ENCODE measurements around the gene ZBTB7C.

ZBTB7C gene

DNA sequence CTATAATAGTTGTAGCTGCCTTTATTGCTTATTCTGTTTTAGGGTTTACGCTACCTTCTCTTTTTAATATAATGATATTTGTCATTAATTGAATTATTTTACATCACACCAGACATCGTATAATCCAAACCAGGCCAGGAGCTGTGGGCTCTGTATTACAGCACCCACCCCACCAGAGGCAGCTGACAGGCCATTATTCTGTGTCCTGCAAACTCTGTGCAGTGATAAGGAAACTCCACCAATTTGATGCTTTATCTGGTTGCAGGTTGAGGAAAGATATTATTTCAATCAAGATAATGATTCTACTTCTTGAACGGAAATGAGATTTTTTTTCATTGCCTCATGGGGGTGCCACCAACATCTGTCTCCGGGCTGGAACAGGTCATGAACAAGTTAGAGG, 227.3 kb downstream of the ZBTB7C start:
- DNase-seq, result no peak

DNA sequence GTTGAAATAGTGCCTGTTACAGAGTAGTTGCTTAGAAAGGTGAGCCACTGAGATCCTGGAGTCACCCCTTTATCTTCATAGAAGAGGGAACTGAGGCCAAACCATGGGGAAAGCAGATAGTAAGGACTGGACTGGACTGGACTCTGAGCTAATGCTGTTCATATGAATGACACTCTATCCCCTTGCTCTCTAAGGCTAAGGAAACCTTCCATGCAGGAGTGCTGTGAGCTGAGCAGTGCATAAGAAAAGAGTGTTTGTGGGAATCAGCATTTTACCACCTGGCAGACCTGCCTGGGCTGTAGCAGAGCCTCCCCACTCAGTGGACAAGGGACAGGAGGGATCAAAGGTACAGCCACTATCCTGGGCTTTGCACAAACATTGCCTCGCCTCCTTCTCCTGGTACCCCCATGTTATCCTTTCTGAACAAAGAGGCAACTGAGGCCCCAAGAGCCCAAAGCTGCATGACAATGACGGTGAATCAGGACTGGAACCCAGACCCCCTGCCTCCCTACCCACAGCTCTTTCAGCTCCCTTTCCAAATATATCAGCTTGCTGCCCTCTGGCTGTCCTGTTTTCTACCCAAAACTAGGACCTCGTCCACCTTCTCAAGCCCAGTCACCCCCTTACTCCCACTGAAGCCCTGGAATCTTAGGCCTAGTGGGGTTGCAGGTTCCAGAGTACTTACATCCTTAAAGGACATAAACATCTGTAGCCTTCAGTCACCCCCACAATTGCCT, 227.9 kb downstream of the ZBTB7C start:
- no peak for DNase-seq

DNA sequence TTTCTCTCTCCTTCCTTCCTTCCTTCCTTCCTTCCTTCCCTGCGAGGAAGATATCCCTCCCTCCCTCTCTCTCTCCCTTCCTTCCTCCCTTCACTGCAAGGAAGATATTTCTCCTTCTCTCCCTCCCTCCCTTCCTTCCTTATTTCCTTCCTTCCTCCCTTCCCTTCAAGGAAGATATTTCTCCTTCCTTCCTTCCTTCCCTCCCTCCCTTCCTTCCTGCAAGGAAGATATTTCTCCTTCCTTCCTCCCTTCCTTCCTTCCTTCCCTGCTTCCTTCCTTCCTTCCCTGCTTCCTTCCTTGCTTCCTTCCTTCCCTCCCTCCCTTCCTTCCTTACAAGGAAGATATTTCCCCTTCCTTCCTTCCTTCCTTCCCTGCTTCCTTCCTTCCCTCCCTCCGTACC, 229.5 kb downstream of the ZBTB7C start:
- DNase-seq, result no peak

DNA sequence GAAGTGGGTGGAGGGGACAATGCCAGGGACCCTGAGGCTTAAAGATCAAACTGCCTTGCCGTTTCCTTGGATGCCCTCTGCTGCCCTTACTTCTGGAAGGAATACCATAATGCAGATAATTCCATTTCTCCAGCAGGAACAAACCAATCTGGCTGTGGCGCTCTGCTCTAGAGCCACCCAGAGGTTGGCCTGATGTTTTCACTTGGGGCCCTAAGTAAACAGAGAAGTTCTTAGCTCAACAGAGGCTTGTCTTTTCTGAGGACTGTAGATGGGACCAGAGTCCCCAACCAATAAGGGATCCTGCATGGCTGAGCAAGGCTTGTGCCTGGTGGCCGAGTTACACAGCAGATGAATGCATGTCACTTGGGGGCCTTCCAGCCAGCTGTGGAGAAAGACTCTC, 230.2 kb downstream of the ZBTB7C start:
- DNase-seq, result no peak

DNA sequence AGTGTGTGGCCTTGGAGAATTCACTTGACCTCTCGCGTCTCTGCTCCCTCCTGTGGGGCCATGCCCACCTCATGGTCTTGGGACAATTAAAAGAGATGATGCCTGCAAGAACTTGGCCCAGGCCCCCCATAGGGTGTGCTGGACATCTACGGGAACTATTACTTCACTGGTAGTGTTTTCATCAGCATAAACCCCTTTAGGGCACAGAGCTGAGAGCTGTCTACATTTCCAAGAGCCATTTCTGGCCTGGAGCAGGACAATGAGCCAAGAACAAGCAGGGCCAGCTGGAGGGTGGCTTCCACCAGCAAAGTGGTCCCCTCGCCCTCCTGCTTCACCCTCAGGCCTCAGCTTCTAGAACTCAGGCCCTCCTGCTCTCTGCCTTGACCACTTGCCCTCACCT, 232.3 kb downstream of the ZBTB7C start:
- no peak for DNase-seq

DNA sequence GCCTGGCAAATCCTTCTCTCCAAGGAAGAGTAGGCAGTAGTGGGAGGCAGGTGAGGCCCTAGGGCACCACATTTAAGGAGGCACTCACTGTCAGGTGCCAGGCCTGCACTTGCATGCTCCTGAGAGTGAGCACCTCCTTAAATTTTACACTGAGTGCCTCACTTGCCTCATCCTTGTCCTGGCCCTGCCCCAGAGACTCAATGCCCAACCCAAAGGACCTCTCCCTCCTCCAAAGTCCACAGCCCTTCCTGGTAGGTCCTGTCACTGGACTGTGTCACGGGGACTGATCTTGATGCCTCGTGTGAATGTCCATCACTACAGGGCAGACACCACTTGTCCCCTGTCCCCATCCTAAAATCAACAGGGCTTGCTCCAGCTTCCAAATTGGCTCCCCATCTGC, 235.6 kb downstream of the ZBTB7C start:
- no peak for DNase-seq

DNA sequence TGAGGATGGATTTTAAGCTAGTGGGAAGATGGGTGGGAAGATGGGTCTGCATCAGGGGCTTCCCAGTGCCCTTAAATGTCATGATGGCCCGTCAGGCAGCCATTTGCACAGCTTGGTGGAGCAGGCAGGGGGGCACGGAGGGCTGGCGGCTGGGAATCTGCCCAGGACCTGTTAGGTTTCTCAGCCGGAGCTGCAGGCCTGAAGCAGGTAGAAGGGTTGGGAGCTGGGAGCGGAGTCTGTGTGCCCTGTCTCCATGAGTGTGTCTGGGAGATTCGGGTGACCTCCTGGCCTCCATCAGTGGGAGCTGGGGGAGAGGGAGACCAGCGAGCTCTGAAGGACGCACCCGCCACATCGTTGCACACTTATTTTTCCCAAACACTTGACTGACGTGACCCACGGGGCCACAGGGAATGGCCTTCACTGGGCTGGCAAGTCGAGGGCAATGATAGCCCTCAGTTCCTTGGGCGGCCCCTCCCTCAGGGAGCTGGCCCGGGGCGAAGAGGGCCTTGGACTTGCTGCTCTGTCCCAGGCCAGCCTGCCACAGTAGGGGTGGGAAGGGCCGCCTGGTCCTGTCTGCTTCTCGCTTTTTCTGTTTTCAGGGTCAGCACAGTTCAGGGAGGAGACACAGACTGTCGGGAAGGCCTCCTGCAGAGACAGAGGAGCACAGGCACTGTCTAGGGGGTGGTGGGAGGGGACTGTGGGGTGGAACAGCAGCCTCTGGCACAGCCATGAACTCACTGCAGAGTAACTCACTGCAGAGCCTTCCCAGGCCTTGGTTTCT, 236.8 kb downstream of the ZBTB7C start:
- no peak for DNase-seq

DNA sequence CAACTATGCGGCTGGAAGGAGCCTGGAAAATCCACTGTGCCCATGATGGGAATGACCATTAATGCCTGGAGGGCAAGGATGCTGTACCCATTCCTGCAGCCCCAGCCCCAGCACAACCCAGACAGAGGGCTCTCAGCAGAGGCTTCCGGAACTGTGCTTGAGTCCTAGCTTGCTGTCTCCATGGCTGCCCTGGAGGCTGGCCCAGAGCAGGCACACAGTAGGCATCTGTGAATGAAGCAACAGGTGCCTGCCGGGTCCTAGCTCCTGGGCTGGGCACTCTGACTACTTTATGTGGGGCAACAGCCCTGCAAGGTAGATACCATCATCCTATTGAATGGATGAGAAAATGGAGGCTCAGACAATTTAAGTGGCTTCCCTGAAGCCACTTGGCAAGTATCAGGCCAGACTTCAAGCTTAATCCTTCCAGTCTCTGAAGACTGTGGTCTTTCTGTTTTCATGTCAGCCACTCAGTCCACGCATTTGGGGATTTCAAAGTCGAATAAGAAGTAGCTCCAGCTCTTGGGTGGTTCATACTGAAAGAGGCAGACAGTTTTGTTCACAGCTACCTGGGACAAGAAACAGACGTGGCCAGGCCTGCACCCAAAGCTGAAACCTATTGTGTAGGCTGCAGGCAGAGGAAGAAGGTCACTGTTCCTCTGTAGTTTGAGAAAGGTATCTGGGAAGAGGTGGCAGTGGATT, 237.5 kb downstream of the ZBTB7C start:
- no peak for DNase-seq

DNA sequence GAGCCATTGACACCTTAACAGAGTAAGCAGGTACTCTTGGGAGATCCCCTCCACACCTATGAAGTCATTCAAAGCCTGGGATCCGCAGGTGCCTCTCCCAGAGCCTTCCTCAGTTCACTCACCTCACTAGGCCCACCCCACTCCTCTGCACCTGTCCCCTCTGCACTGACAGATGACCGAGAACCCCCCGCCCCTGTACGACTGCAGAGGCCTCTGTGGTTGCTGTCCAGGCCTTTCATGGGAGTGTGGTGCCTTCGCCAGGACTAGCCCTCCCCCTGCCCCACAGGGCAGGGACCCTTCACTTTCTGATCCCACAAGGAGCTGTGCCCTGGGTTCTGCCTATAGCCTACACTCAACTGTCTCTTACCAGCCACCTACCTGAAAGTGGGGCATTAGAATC, 238.5 kb downstream of the ZBTB7C start:
- no peak for DNase-seq

DNA sequence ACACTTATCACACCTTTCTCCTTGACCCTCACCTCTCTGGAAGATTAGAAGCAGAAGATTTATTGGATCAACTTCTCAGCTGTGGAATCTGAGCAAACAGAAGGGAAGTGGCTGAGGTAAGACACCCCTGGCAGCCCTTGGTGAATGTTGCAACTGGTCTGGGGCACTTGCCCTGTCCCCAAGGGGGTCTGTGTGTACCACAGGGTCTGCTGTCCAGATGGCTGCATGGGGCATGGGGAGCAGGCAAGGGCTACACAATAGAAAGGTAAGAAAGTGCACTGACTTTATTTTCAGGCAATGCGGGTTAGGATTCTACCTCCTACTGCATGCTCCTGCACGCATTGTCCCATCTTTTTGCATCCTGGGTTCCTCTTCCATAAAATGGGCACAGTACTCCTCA, 240.3 kb downstream of the ZBTB7C start:
- no peak for DNase-seq

DNA sequence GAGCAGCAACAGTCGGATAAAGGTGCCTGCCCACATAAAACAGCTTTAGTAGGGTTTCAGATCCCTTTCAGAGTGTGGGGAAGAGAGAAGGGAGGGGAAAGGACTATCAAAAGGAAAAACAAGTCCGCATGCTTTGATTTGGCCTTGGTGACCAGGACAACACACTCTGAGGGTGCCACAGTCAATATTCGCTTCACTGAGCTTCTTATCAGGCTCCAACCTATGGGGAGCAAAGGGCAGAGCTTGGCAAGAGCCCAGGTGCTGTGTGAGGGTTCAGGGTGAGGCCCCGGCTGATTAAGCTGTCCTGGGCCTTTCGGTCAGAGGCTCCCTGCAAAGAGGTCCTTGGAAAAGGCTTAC, 241.3 kb downstream of the ZBTB7C start:
- no peak for DNase-seq

DNA sequence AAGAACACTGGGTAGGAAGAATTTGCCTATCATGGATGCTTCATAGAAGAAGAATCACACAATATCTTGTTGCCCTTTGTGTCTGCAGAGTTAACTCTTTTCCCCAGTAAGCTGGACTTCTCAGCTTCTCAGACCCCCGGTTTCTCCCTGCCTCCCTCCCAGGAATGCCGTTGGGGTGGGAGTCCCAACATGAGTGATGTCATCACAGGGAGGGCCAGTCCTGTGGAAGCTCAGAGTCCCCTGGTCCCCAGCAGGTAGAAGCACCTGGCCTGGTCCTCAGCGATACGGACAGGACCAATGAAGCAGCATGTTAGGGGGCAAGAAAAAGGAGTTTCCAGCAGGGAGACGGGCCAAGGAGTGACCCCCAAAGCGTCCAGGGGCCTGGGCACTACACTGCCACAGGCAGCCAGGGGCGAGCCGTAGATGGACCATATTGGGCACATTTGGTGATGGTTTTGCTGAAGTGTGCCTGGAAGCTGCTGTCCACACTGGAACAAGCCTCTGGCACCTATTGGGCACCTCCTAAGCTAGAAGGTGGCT, 242.8 kb downstream of the ZBTB7C start:
- DNase-seq, result no peak

DNA sequence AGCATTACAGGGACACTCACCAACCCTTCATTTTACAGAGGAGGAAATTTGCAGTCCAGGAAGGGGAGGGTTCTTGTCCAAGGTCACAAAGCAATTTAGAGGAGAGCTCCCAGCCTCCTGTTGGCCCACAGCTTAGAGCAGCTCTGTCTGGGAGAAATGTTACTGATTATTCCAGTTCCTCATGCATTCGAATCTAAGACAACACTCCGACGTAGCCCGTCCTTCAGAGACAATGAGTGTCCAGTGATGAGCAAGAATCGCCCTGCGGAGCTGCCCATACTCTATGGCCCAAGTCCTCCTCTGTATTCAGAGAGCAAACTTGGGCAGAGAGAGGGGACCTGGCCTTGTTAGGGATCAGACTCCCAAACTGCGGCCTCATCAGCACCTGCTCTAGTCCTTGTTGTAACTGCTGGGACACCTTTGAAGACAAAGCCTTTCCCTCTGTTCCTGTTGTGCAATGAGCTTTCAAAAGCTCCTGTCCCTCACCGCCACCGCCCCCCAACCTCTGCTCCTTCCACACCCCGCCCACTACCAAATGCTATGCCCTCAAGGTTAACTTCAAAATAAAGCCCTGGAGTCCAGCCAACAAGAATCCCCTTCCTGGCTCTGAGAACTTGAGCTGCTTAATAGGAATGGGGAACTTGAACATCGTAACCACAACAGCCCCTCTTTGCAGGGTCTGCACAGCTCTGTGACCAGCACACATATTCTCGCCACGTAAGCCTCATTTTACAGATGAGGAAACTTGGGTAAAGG, 243.9 kb downstream of the ZBTB7C start:
- no peak for DNase-seq

DNA sequence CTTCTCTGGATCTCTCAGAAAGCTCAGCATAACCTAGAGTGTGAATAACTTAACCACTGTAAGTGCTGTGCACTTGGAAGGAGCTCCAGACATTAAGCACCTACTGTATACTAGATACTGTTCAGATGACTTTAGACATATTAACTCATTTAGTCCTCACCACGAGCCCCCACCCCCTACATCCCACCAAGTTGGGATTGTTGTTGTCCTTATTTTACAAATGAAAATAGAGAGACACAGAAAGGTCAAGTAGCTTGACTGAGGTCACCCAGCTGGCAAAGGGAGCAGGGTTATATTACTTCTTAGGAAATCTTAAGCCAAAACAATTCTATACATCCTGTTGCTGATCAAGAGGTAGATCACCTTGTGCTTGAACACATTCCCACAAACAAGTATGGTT, 244.5 kb downstream of the ZBTB7C start:
- no peak for DNase-seq

DNA sequence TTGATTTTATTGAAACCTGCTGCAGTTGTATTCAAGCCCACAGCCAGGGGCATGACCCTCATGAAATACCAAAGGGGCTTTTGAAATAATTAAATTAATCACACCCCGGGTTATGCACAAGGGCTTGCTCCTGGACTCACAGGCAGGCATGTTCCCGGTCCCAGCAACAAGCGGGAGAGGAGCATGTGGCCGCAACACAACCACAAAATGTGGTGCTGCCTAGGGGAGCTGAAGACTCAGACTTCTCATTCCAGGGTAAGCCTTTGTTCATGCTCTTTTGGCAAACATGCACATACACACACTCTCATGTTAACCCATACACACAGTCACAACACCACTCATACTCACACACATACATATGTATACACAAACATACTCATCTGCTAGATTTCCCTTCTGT, 245.1 kb downstream of the ZBTB7C start:
- DNase-seq, result no peak

DNA sequence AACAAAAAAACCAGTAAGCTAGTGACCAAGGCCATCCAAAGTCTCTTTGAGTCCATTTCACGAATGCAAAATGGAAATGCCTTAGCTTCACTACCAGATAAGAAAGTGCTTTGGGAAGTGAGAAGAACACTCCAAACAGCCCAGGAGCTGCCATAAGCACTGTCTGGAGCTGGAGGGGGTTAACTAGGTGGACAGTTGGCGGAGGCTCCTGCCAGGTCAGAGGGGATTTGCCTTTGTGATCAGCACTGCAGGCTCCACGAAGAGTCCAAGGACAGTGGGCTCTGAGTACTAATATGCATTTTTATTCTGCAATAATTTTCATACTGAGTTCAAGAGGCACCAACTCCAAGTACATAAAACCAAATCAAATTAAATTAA, 245.5 kb downstream of the ZBTB7C start:
- no peak for DNase-seq

DNA sequence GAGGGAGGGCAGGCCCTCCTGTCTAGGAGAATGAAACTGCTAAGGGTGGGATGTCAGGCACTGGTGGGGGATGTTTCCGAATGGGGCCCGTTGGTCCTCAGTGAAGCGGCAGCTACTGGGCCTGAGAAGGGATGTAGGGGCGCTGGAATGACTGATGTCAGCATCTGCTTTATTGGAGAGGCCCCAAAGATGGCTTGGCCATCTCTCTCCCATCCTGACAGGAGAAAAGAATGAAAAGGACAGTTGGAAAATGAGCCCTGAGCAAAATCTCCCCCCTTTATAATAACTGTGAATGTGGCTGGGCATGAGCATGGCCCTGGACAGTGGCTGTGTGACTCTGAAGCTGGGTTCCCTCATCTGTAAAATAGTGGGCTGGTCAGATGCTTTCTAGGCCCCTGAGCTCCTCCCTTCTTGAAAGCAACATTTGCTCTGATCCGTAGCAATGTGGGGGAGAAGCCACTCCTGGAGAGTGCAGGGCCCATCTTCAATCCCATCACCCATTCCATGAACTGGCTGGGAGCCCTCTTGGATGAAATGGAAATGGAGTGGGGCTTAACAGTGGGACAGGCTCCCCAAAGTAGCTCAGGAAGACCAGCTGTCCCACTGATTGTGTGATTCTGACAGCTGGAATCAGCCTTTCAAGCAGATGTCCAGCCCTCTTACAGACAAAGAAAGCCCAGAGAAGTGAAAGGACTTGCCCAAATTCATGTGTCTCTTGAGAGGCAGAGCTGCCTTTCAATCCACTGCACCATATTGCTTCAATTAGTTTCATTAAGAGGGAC, 246.0 kb downstream of the ZBTB7C start:
- no peak for DNase-seq

DNA sequence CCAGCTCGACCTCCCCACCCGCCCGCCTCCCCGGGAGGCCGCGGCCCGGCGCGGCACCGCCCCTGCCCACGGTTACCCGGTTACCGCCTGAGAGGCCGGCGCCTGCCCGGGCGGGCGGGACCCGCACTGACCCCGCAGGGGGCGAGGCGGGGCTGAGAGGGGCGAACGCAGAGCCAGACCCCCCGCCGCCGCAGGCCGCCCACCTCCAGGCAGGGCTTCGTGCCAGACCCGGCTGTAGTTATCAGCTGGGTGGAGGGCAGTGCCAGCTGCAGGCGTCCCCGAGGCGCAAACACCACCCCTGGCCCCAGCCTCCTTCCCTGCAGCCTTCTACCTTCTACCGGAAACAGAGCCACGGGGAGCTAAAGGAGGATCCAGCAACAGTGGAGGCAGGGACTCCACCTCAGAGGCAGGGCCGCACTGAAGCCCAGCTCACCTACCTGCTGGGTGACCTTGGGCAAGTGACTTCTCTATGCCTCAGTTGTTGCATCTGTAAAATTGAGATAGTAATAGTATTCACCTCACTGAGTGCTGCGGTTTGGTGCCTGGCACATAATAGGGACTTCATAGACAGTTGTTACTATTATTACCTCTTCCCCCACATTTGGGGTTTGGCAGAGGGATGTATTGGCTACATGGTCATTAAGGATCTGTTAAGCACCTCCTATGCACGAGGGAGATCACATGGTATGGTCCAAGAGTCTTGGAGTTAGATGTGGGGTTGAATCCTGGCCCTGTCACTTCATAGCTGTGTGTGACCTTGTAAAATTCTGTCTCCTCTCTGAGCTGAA, 247.1 kb downstream of the ZBTB7C start:
- peak; percentile 81 for DNase-seq

DNA sequence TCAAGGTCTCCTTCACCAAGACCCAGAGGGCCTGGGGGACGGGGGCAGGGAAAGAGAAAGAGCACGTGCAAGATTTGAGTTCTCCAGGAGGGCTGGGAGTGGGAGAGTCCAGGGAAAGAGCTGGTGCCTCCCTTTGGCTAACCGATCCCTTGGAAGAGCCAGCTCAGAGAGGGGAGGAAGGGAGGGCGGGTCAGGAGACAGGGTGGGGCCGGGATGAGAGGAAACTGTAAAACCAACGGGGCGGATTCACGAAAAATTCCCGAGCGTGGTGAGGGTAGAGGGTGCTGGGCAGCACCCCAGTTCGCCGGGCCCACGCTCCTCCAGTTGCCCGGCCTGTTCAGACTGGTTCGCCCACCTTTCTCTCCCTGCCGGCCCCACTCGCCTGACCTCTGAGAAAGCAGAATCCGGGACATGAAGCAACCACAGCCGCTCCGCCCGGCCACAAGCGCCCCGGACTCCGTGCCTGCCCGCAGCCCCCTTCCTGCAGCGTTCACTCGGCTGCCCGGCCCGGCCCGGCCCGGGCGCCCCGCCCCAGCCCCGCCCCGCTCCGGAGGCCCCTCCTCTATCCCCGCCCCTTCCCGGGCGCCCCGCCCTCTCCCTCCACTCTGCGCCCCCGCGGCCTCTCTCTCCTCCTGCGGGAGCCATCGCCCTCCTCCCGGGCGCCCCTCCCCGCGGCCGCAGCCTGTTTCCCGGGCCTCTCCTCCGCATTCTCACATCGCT, 247.8 kb downstream of the ZBTB7C start:
- no peak for DNase-seq

DNA sequence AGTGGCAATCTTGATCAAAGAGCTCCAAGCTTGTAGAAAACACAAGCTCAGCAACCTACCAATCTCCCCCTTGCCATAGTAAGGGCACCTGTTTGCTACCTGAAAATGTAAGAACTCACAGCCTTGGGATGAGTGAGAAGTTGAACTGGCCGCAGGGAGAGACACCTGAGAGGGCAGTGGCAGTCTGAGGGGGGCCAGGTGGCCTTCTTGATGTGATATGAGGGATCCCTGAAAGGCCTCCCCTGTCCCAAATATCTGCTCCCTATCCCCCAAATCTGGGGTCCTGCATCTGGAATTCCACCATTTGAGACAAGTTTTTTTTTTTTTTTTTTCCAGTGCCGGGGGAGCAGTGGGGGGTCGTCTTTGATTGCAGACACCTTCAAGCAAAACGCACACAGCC, 248.6 kb downstream of the ZBTB7C start:
- no peak for DNase-seq

DNA sequence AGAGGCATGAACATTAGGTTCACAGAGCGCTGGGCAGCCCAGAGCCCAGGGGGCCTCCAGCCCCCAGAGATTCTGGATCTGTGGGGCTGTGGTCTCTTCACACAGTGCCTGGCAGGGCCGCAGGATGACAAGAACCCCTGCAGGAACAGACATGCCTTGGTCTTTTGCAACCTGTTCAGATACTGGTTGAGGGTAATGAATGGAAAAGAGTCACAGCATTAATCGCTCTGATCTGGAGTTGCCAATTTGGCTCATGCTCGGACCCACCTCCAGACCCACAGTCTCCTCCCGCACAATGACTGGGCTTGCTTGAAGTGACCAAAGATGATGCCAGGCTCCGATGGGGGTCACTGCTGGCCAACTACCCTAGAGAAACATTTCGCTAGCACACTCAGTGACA, 249.4 kb downstream of the ZBTB7C start:
- no peak for DNase-seq
